HCT116 (cell line): ENCODE results near the gene ASAP3. TPM values are rescaled to one million over a fixed set of nuclear protein-coding genes. Genes with fewer than 3 reads are reported as not detected.

Experiments used
- ATAC-seq: fragments of 200-7000 bp; cut with Tn5 transposase; 2 replicates; pipeline ENCODE4 v1.9.1; 2020; ENCODE audit warnings: mild to moderate bottlenecking, moderate library complexity
- BruUV-seq: library from RNA; stranded (reverse); fragments of 400-500 nt; replicated peaks from 2 replicates; lab custom pipeline; 2021; lab: Mats Ljungman, UMichigan
- CTCF ChIA-PET: fragments of 300-600 bp; sonication (Branson Sonifier 250); formaldehyde crosslinking; loops from one replicate; lab custom pipeline; 2021; ENCODE audit warnings: antibody characterized with exemption; lab: Charles Lee
- POLR2A ChIA-PET: fragments of 300-600, 350-600 bp; sonication (Branson Sonifier 250); formaldehyde crosslinking; loops from one replicate; lab custom pipeline; 2021; ENCODE audit warnings: antibody characterized with exemption; lab: Charles Lee
- RAD21 ChIA-PET, 2 experiments: fragments of 300-600 bp; sonication (Branson Sonifier 250); formaldehyde crosslinking; loops; one replicate each; lab custom pipeline; 2023; ENCODE audit warnings: low total read pairs in 2 of 2; ENCODE audit not compliant: uncharacterized antibody in 2 of 2, unreplicated experiment in 2 of 2, low non-redundant PET in 1 of 2; lab: Charles Lee
- DNase-seq: peaks from one replicate; pipeline ENCODE4 v3.0.0-alpha.2; 2010; ENCODE audit warnings: low read depth, low spot score
- H2AFZ ChIP-seq: fragments of 200-600 bp; shearing (Covaris generic), sonication (generic); 2 replicates; pipeline ENCODE4 v1.6.1; 2017; ENCODE audit warnings: low read depth, mixed run types, mixed read lengths, antibody characterized with exemption, low read length; ENCODE audit not compliant: poor library complexity, severe bottlenecking
- H3K27ac ChIP-seq: 2 replicates; pipeline ENCODE4 v1.5.1; 2012; ENCODE audit warnings: low read depth, low read length
- H3K27me3 ChIP-seq: fragments of 200-600 bp; sonication (generic); 2 replicates; pipeline ENCODE4 v1.6.1; 2016; ENCODE audit warnings: mixed run types, low read length, mixed read lengths; ENCODE audit not compliant: insufficient read depth
- H3K36me3 ChIP-seq, 2 experiments: fragments of 200-500 bp in 1 of 2; fragments of 200-600 bp in 1 of 2; sonication (Bioruptor generic) in 1 of 2; sonication (generic) in 1 of 2; 2 replicates each; pipeline versions ENCODE4 v1.5.1 to v1.6.1; 2014 to 2016; ENCODE audit warnings: low read length in 2 of 2, inconsistent platforms in 1 of 2, mixed read lengths in 1 of 2, mixed run types in 1 of 2; ENCODE audit not compliant: insufficient read depth in 2 of 2, control insufficient read depth in 1 of 2
- H3K4me1 ChIP-seq, 2 experiments: fragments of 200-600 bp in 1 of 2; sonication (generic) in 1 of 2; 2 replicates each; pipeline versions ENCODE4 v1.5.1 to v1.6.1; 2012 to 2017; ENCODE audit warnings: low read length in 2 of 2, inconsistent platforms in 1 of 2, mild to moderate bottlenecking in 1 of 2, mixed read lengths in 1 of 2, mixed run types in 1 of 2, moderate library complexity in 1 of 2; ENCODE audit not compliant: insufficient read depth in 2 of 2, control insufficient read depth in 1 of 2
- H3K4me2 ChIP-seq: fragments of 200-600 bp; sonication (generic); 2 replicates; pipeline ENCODE4 v1.6.1; 2017; ENCODE audit warnings: mixed run types, low read length, mixed read lengths
- H3K4me3 ChIP-seq, 2 experiments: fragments of 200-600 bp in 1 of 2; sonication (generic) in 1 of 2; replicated peaks in 1 of 2; 2 replicates each; pipeline ENCODE4 v1.5.1; 2011 to 2016; ENCODE audit warnings: low read length in 2 of 2, control low read depth in 1 of 2, low read depth in 1 of 2, mild to moderate bottlenecking in 1 of 2, mixed read lengths in 1 of 2, mixed run types in 1 of 2
- H3K79me2 ChIP-seq: fragments of 200-600 bp; sonication (generic); 2 replicates; pipeline ENCODE4 v1.6.1; 2017; ENCODE audit warnings: mild to moderate bottlenecking, mixed run types, low read length, moderate library complexity, mixed read lengths; ENCODE audit not compliant: insufficient read depth
- H3K9ac ChIP-seq: fragments of 200-600 bp; sonication (generic); 2 replicates; pipeline ENCODE4 v1.6.1; 2016; ENCODE audit warnings: low read length, mixed read lengths
- H3K9me2 ChIP-seq: fragments of 200-600 bp; sonication (generic), shearing (Covaris generic); 2 replicates; pipeline ENCODE4 v1.6.1; 2017; ENCODE audit warnings: mixed run types, mild to moderate bottlenecking, moderate library complexity; ENCODE audit not compliant: insufficient read depth
- H3K9me3 ChIP-seq, 2 experiments: fragments of 200-500 bp in 1 of 2; fragments of 200-600 bp in 1 of 2; sonication (Bioruptor generic) in 1 of 2; sonication (generic) in 1 of 2; 2 replicates each; pipeline ENCODE4 v1.6.1; 2014 to 2017; ENCODE audit warnings: low read length in 2 of 2, mixed read lengths in 2 of 2, inconsistent platforms in 1 of 2, low read depth in 1 of 2, mild to moderate bottlenecking in 1 of 2, mixed run types in 1 of 2, moderate library complexity in 1 of 2; ENCODE audit not compliant: control insufficient read depth in 1 of 2, insufficient read depth in 1 of 2
- H4K20me1 ChIP-seq: fragments of 200-600 bp; sonication (generic), shearing (Covaris generic); 2 replicates; pipeline ENCODE4 v1.6.1; 2017; ENCODE audit warnings: mixed run types, mild to moderate bottlenecking, moderate library complexity; ENCODE audit not compliant: insufficient read depth
- CBX3 ChIP-seq: IDR thresholded peaks from 2 replicates; pipeline ENCODE4 v1.6.1; 2012; ENCODE audit warnings: low read depth
- ELF1 ChIP-seq: IDR thresholded peaks from 2 replicates; pipeline ENCODE4 v1.6.1; 2012; ENCODE audit warnings: low read depth, borderline replicate concordance
- EZH2 ChIP-seq: fragments of 200-600 bp; sonication (generic); IDR thresholded peaks from 2 replicates; pipeline ENCODE4 v1.6.1; 2017; ENCODE audit warnings: antibody characterized with exemption, mixed run types
- EZH2phosphoT487 ChIP-seq: fragments of 200-600 bp; IDR thresholded peaks from 2 replicates; pipeline ENCODE4 v1.6.1; 2018; ENCODE audit warnings: antibody characterized with exemption, borderline replicate concordance
- FOSL1 ChIP-seq: IDR thresholded peaks from 2 replicates; pipeline ENCODE4 v1.6.1; 2012; ENCODE audit warnings: low read depth
- POLR2A ChIP-seq: IDR thresholded peaks from 2 replicates; pipeline ENCODE4 v1.7.0; 2011; ENCODE audit warnings: borderline replicate concordance; ENCODE audit not compliant: insufficient read depth, insufficient read length; ENCODE audit errors: extremely low read depth
- POLR2AphosphoS5 ChIP-seq: IDR thresholded peaks from 2 replicates; pipeline ENCODE4 v1.6.1; 2011; ENCODE audit warnings: mild to moderate bottlenecking, low read depth, low read length, moderate library complexity
- SIN3A ChIP-seq: IDR thresholded peaks from 2 replicates; pipeline ENCODE4 v1.6.1; 2012; ENCODE audit warnings: low read depth
- SP1 ChIP-seq: IDR thresholded peaks from 2 replicates; pipeline ENCODE4 v1.6.1; 2012; ENCODE audit warnings: low read depth
- SRF ChIP-seq: IDR thresholded peaks from 2 replicates; pipeline ENCODE4 v1.6.1; 2012; ENCODE audit warnings: low read depth
- TCF7L2 ChIP-seq: IDR thresholded peaks from 2 replicates; pipeline ENCODE4 v1.7.0; 2011; ENCODE audit warnings: borderline replicate concordance, inconsistent platforms; ENCODE audit not compliant: insufficient read depth, insufficient read length; ENCODE audit errors: extremely low read depth
- ZFX ChIP-seq: fragments of 450-650 bp; IDR thresholded peaks from 2 replicates; pipeline ENCODE4 v1.6.1; 2017
- ZNF274 ChIP-seq: fragments of 200-500 bp; sonication (Bioruptor generic); IDR thresholded peaks from 2 replicates; pipeline ENCODE4 v1.6.1; 2014; ENCODE audit warnings: mild to moderate bottlenecking, low read depth, low read length, inconsistent platforms
- intact Hi-C: fragments of 100-400 bp; cut with micrococcal nuclease; formaldehyde crosslinking; loops from 2 replicates; pipeline ENCODE4 v1.10.0; 2022
- total RNA-seq: library from RNA; stranded (reverse); gene quantifications from one replicate; pipeline ENCODE4 v1.2.1, GENCODE V29; 2021; ENCODE audit not compliant: unreplicated experiment
- TF ChIP-seq, protein P1 (sequence below): IDR thresholded peaks from 2 replicates; pipeline ENCODE4 v1.6.1; 2012
- TF ChIP-seq, protein P2 (sequence below): IDR thresholded peaks from 2 replicates; pipeline ENCODE4 v1.6.1; 2012; ENCODE audit warnings: low read depth
- TF ChIP-seq, protein P3 (sequence below): IDR thresholded peaks from 2 replicates; pipeline ENCODE4 v1.6.1; 2011; ENCODE audit warnings: mild to moderate bottlenecking, low read length, moderate library complexity; ENCODE audit not compliant: insufficient replicate concordance; ENCODE audit errors: extremely low read depth
- TF ChIP-seq, protein P4 (sequence below): IDR thresholded peaks from 2 replicates; pipeline ENCODE4 v1.6.1; 2012

Gene ASAP3
- total RNA-seq, 1 experiment from 2014 or later = 19.7 TPM

DNA sequence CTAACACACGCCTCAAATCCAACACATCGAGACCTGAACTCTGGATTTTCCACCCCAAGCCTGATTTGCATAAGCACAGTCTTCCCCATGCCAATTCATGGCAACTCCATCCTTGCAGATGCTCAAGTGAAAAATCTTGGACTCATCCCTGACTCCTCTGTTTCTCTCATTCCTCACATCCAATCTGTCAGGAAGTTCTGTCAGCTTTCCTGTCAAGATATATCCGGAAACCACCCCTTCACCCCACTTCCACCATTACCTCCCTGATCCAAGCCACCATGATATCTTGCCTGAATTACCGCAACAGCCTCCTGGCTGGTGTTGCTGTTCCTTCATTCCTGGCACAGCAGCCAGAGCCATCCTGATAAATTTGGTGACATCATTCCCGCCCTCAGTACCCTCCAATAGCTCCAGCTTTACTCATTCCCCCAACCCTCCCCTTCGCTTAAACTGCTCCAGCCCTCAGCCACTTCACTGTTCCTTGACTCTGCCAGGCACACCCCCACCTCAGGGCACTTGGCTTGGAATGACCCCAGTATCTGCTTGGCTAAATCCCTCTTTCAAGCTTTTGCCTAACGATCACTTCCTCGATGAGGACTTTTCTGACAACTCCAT lies 76.9 kb downstream of the ASAP3 start:
- Histone ChIP-seq H3K4me1 (peaks cover 22 to 37% of the 10 kb centered on the region in 2 experiments), H3K4me3 (no peak overlapping the region), H3K79me2 (no peaks in the 10 kb centered on the region), H4K20me1 (no peaks in the 10 kb centered on the region), H3K9me2 (no peaks in the 10 kb centered on the region), H3K36me3 (no peaks in the 10 kb centered on the region), H3K27ac (no peak overlapping the region), H3K27me3 (no peaks in the 10 kb centered on the region), H3K9ac (no peak overlapping the region), H2AFZ (no peak overlapping the region), H3K9me3 (no peaks in the 10 kb centered on the region)
- CTCF ChIA-PET = no interaction called here
- no peak for DNase-seq
- BruUV-seq = no TSS peak
- POLR2A ChIA-PET = no interaction called here
- ATAC-seq = no peak
- TF ChIP-seq SP1 = no peak
- no peak for TF ChIP-seq ZNF274
- TF ChIP-seq EZH2 = no peak
- TF ChIP-seq, protein P1, sequence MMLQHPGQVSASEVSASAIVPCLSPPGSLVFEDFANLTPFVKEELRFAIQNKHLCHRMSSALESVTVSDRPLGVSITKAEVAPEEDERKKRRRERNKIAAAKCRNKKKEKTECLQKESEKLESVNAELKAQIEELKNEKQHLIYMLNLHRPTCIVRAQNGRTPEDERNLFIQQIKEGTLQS = no peak
- TF ChIP-seq, protein P2, sequence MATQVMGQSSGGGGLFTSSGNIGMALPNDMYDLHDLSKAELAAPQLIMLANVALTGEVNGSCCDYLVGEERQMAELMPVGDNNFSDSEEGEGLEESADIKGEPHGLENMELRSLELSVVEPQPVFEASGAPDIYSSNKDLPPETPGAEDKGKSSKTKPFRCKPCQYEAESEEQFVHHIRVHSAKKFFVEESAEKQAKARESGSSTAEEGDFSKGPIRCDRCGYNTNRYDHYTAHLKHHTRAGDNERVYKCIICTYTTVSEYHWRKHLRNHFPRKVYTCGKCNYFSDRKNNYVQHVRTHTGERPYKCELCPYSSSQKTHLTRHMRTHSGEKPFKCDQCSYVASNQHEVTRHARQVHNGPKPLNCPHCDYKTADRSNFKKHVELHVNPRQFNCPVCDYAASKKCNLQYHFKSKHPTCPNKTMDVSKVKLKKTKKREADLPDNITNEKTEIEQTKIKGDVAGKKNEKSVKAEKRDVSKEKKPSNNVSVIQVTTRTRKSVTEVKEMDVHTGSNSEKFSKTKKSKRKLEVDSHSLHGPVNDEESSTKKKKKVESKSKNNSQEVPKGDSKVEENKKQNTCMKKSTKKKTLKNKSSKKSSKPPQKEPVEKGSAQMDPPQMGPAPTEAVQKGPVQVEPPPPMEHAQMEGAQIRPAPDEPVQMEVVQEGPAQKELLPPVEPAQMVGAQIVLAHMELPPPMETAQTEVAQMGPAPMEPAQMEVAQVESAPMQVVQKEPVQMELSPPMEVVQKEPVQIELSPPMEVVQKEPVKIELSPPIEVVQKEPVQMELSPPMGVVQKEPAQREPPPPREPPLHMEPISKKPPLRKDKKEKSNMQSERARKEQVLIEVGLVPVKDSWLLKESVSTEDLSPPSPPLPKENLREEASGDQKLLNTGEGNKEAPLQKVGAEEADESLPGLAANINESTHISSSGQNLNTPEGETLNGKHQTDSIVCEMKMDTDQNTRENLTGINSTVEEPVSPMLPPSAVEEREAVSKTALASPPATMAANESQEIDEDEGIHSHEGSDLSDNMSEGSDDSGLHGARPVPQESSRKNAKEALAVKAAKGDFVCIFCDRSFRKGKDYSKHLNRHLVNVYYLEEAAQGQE = no peak
- no peak for TF ChIP-seq EZH2phosphoT487
- TF ChIP-seq ELF1 = no peak
- no peak for TF ChIP-seq POLR2AphosphoS5
- TF ChIP-seq FOSL1 = no peak
- no peak for TF ChIP-seq POLR2A
- TF ChIP-seq SRF = no peak
- TF ChIP-seq, protein P3, sequence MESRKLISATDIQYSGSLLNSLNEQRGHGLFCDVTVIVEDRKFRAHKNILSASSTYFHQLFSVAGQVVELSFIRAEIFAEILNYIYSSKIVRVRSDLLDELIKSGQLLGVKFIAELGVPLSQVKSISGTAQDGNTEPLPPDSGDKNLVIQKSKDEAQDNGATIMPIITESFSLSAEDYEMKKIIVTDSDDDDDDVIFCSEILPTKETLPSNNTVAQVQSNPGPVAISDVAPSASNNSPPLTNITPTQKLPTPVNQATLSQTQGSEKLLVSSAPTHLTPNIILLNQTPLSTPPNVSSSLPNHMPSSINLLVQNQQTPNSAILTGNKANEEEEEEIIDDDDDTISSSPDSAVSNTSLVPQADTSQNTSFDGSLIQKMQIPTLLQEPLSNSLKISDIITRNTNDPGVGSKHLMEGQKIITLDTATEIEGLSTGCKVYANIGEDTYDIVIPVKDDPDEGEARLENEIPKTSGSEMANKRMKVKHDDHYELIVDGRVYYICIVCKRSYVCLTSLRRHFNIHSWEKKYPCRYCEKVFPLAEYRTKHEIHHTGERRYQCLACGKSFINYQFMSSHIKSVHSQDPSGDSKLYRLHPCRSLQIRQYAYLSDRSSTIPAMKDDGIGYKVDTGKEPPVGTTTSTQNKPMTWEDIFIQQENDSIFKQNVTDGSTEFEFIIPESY = no peak
- TF ChIP-seq, protein P4, sequence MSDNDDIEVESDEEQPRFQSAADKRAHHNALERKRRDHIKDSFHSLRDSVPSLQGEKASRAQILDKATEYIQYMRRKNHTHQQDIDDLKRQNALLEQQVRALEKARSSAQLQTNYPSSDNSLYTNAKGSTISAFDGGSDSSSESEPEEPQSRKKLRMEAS = no peak
- TF ChIP-seq TCF7L2 = no peak
- no peak for TF ChIP-seq ZFX
- no peak for TF ChIP-seq CBX3
- no peak for TF ChIP-seq SIN3A
- TF ChIP-seq, all 23 proteins: peak for 0
- H3K4me2 ChIP-seq = no peak overlapping the region
- intact Hi-C loops = loop anchor here (10.0 kb wide), 1 partner anchor 432 kb away; the partner anchor contains the start of gene LACTBL1
- RAD21 ChIA-PET = no interaction called here
